22Rv1 (cell line): ENCODE results near the gene COP1.
"Not testable (repeated sequence)": the region's sequence is repeated elsewhere in the genome, so short reads cannot be mapped to it uniquely, and the experiment has no call there.

ENCODE experiments used
- H3K27ac ChIP-seq: fragments of 450-650 bp; 2 replicates; pipeline ENCODE4 v1.5.1; 2017
- CTCF ChIP-seq: fragments of 450-650 bp; IDR thresholded peaks from 2 replicates; pipeline ENCODE4 v1.5.1; 2017; ENCODE audit warnings: mild to moderate bottlenecking
- ZFX ChIP-seq: fragments of 450-650 bp; IDR thresholded peaks from 2 replicates; pipeline ENCODE4 v1.6.1; 2017; ENCODE audit warnings: antibody characterized with exemption, borderline replicate concordance

COP1 gene

GRCh38 chr1:176098560-176098959, 108.5 kb downstream of the COP1 start:
- TF ChIP-seq CTCF (no peak), ZFX (no peak)
- no peak overlapping the region for H3K27ac ChIP-seq

- TF ChIP-seq CTCF (no peak), ZFX (no peak)
- H3K27ac ChIP-seq, result no peak overlapping the region
Observed at GRCh38 chr1:176096015-176096414, 111.1 kb downstream of the COP1 start.

- TF ChIP-seq CTCF (no peak), ZFX (no peak)
- no peak overlapping the region for H3K27ac ChIP-seq
Observed at GRCh38 chr1:176090766-176091165, 116.3 kb downstream of the COP1 start.

- H3K27ac ChIP-seq, result not testable (repeated sequence)
Observed at GRCh38 chr1:176087746-176088145, 119.3 kb downstream of the COP1 start.

GRCh38 chr1:176073524-176074157, 133.4 kb downstream of the COP1 start:
- TF ChIP-seq ZFX (no peak), CTCF (peak; percentile 87)
- no peak overlapping the region for H3K27ac ChIP-seq

- H3K27ac ChIP-seq, result no peak overlapping the region
- TF ChIP-seq ZFX (no peak), CTCF (no peak)
Observed at GRCh38 chr1:176068901-176069300, 138.2 kb downstream of the COP1 start.

- TF ChIP-seq CTCF (no peak), ZFX (no peak)
- no peak overlapping the region for H3K27ac ChIP-seq
Observed at GRCh38 chr1:176068256-176068655, 138.8 kb downstream of the COP1 start.

- no peak for TF ChIP-seq CTCF
- no peak for TF ChIP-seq ZFX
- no peak overlapping the region for H3K27ac ChIP-seq
Observed at GRCh38 chr1:176066709-176067108, 140.4 kb downstream of the COP1 start.
